Midbrain (tissue), 1 donor: Measurements from ENCODE around the gene GFPT2.
A peak's percentile ranks its signal among the peaks of the same experiment; 100 is the strongest.

Experiments used
- DNase-seq: peaks from one replicate; lab custom pipeline; 2025; lab: John Stamatoyannopoulos, UW

GFPT2 gene

DNA sequence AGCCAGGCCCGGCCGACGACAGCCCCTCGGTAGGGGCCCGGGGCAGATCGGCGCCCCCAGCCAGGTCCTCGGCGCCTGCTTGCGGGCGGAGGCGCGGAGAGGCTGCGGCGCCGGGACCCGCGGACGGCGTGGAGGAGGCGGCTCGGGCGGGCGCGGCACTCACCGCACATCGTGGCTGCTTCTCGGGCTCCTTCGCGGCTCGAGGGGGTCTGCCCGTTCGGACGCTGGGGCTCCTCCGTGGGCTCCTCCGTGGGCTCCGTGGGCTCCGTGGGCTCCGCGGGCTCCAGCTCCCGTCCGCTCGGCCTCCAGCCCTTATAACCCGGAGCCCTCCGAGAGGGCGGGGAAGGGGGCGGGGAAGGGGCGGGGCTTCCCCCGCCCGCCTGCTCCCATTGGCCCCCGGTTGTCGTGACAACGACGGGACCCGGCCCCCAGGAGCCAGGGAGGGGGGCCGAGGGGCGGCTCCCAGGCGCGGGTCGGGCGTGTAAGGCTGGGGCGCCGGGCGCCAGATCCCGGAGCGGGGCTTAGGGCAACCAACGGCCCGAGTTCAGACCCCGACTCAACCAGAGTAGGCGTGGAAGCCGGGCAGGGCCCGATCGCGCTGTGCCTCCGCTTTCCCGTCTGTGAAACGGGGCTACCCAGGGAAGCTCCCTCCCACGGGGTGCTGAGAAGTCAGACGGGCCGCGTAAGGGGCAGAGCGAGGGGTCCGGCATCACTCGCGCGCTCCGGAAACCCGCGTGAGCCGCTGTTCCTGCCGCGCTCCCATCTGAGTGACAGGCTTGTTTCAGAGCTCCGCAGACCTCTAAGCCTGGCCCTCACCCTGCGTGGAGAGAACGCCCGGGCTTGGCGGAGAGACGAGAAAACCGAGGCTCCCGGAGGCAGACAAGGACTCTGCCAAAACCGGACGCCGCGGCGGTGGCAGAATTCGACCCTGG is at the start of gene GFPT2:
Gene GFPT2, minus strand, starts transcription at position 289 of the 932 bp plus-strand sequence. Its CDS starts 119 bp downstream, at position 170.
- peak; percentile 93 for DNase-seq

GRCh38 chr5:180402716-180403115 is 49.6 kb upstream of the GFPT2 start:
- DNase-seq, result no peak

DNA sequence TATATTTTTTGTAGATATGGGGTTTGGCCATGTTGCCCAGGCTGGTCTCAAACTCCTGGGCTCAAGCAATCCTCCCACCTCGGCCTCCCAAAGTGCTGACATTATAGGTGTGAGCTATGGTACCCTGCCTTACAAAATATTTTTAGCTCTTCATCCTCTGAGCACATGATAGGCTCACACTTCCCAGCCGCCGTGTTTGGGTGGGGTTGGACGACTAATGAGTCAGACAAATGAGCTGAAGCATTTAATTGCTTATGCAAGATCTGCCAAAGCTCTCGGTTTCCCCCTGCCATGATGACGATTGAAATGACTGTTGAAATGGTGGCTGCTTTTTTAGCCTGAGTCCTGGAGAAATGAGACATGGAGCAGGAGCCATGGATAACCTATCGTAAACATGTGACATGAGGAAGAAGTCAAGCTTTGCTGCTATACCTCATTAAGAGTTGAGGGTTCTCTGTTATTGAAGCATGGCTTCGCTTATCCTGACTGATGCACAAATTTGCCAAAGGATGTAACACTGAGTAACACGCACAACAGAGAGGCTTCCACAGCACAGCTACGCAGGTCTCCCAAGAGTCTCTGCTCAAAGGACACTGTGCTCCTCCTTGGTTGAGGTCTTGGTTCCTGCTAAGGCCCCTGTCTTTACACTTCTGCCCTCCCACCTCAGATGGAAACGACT is 48.2 kb upstream of the GFPT2 start:
- no peak for DNase-seq

GRCh38 chr5:180400416-180400815 is 47.3 kb upstream of the GFPT2 start:
- no peak for DNase-seq

DNA sequence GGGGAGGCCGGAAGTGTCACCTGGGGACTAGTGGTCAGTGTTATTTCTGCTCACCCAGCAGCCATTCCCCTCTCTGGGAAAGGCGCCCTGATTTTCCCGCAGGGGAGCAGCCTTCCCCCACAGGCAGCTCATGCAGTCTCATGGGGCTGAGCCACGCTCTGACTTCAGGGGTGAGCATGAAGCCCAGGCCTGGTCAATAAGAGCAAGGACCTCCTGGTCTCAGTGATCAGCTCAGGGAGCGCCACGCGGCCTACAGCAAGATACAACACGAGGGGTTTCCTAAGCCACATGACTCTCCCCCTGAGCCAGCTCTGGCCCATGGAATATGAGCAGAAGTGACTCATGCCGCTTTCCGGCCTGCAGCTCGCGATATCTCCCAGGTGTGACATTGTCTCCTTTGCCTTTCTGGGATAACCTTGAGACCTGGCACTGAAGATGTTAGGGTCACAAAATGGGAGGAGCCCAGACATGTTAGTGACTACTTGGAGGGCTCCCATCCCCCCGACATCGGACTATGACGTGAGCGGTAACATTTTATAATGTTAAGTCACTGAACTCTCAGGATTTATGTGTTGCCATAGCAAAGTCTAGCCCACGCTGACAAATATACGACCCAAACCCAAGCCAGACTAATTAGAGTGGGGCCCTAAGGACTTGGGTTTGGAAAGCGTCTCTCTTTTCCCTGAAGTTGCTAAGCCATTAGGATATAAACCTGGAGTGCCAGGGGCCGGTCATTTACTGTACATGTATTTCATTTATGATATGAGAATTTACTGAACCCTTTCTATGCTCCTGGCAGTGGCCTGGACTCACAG is 46.5 kb upstream of the GFPT2 start:
- DNase-seq, result no peak

DNA sequence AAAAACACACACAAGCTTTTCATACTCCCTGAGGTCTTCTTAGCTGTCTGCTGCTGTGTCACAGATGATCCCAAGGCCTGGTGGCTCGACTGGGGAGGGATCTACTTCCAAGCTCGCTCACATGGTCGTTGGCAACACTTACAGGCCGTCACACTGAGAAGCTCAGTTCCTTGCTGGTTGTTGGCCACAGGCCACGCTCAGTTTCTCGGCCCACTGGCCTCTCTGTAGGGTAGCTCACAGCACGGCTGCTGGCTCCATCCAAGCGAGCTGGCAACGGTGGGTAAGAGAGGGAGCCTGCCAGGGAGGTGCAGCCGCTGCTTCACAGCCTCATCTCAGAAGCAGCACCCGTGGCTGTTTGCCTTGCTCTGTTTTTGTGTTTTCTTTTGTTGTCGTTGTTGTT is 43.8 kb upstream of the GFPT2 start:
- no peak for DNase-seq

DNA sequence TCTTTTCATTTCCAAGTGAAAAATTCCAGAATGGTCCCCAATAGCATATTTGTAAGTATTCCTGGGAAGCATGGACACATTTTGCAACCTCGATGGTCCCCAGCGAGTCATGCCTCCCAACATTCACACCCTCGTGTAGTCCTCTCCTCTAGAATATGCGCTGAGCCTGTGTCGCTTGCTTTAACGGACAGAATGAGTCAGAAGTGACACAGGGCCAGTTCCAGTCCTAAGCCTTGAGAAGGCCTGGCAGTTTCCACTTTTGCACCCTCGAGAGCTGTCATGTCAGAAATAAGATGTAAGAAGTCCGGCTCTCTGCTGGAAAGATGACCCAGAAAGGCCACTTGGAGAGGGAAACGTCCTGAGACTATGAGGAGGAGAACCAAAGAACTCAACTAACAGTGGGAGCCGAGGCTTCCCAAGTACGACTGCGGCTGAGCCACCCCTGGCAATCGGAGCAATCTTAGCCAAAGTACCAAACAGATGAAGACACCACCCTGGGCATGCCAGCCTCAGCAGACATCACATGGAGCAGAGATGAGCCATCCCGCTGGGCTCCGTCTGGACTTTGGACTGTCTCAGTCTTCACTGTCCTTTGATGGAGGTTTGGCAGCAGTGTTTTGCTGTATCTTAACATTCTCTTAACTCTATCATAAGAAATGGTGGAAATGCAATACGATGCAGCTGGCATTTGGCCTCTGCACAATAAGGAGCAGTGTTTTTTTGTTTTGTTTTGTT is 42.6 kb upstream of the GFPT2 start:
- DNase-seq, result no peak

GRCh38 chr5:180394031-180394636 is 41.0 kb upstream of the GFPT2 start:
- DNase-seq, result no peak

DNA sequence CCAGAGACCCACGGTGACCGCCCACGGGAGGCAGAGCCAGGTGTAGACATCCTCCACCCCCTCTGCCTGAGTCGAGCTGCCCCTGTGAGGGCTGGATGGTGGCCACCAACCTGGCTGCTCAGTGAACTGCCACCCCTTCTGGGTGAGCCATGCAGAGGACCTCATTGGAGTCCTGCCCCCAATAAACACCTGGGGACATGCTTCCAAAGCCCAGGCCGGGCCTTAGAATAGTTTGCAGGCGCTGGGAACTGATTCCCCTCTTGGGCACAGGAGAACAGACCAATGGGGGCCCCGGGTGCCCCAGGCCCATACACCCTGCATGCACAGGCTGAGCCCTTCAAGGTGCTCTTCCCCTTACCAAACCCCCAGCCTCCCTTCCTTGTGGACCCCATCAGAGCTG is 38.1 kb upstream of the GFPT2 start:
- no peak for DNase-seq

- DNase-seq, result no peak
Observed at GRCh38 chr5:180390441-180391190, 37.5 kb upstream of the GFPT2 start.

DNA sequence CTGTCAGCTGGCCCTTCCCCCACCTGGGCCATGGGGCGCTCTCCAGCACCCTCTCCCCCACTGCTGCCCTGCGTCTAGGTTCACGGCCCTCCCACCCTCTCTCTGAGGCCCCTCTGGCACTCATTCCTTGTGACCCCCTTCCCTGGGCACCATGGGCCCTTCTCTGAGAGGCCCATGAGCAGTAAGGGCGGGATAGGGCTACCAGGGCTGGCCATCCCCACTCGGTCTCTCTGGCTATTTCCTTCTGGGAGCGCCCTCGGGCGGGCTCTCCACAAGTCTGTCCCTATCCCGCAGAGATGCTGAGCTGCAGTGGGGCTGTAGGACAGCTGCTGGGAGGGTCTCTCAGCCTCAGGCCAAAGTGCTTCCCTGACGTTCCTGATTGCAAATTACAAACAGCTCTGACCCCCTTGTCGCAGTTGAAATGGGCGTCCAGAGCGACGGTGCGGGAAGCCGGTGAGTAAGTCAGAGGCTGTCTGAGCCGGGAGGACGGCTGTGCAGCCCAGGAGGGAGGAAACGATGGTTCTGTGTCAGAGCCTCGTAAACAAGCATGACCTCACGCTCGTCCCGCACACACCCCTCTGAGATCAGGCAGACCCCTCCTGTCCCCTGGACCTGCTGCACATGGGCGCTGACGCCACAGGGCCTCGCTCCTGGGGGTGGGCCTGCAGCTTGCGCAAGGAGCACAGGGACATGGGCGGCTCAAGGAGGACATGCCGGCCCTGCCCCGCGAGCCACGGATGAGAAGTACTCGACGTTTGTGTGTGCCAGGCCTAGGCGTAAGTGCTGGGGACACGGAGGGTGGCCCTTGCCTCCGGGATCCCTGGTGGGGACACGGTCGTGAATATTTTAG is 36.3 kb upstream of the GFPT2 start:
- no peak for DNase-seq

GRCh38 chr5:180387798-180388197 is 34.7 kb upstream of the GFPT2 start:
- DNase-seq, result no peak

DNA sequence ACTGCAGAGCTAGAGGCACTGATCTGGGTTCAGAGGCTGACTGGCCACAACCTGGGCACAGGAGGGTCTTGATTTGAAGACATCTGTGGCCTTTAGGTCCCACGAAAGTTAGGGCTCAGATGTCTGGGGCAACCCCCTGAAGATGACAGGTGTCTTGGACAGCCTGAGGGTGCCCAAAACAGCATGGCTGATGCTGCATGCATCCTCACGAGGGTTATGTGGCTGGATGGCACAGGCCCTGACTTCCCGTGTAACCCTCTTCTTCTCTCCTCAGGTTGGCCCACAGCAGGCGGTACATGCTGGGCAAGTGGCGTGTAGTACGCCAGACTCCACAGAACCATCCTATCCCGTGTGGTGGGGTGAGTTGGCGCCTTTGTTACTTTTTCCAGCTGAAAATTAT is 29.8 kb upstream of the GFPT2 start:
- DNase-seq, result no peak

- DNase-seq, result no peak
Observed at GRCh38 chr5:180381851-180382480, 28.8 kb upstream of the GFPT2 start.

DNA sequence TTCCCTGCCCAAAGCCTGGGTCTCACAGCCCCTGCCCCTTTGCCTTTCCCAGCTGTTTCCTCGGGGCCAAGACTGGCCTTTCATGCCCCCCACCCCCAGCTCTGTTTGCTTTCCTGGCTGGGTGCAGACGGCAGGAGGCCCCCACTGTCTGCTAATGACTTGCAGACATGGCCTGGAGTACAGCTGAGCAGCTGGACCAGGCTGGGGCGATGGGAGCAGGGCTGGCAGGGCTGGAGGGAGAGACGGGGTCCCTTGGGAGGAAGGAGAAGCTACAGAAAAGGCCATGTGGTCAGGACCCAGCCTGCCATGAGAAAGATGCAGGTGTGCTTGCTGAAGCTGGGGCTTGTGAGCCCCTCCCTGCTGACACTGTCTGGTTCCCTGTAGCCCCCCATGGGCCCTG is 28.3 kb upstream of the GFPT2 start:
- no peak for DNase-seq

GRCh38 chr5:180380856-180381255 is 27.7 kb upstream of the GFPT2 start:
- DNase-seq, result no peak

- DNase-seq, result no peak
Observed at GRCh38 chr5:180380441-180380840, 27.3 kb upstream of the GFPT2 start.

- DNase-seq, result no peak
Observed at GRCh38 chr5:180379355-180380070, 26.4 kb upstream of the GFPT2 start.
